Smooth muscle cell of the brain vasculature (primary cell): ENCODE measurements around the gene PGBD5.
"Not testable (repeated sequence)": the region's sequence is repeated elsewhere in the genome, so short reads cannot be mapped to it uniquely, and the experiment has no call there.

Experiments used
- DNase-seq: peaks from one replicate; pipeline ENCODE4 v3.0.0-alpha.2; 2012; ENCODE audit warnings: low read depth, low spot score

Gene PGBD5, protein sequence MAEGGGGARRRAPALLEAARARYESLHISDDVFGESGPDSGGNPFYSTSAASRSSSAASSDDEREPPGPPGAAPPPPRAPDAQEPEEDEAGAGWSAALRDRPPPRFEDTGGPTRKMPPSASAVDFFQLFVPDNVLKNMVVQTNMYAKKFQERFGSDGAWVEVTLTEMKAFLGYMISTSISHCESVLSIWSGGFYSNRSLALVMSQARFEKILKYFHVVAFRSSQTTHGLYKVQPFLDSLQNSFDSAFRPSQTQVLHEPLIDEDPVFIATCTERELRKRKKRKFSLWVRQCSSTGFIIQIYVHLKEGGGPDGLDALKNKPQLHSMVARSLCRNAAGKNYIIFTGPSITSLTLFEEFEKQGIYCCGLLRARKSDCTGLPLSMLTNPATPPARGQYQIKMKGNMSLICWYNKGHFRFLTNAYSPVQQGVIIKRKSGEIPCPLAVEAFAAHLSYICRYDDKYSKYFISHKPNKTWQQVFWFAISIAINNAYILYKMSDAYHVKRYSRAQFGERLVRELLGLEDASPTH

DNA sequence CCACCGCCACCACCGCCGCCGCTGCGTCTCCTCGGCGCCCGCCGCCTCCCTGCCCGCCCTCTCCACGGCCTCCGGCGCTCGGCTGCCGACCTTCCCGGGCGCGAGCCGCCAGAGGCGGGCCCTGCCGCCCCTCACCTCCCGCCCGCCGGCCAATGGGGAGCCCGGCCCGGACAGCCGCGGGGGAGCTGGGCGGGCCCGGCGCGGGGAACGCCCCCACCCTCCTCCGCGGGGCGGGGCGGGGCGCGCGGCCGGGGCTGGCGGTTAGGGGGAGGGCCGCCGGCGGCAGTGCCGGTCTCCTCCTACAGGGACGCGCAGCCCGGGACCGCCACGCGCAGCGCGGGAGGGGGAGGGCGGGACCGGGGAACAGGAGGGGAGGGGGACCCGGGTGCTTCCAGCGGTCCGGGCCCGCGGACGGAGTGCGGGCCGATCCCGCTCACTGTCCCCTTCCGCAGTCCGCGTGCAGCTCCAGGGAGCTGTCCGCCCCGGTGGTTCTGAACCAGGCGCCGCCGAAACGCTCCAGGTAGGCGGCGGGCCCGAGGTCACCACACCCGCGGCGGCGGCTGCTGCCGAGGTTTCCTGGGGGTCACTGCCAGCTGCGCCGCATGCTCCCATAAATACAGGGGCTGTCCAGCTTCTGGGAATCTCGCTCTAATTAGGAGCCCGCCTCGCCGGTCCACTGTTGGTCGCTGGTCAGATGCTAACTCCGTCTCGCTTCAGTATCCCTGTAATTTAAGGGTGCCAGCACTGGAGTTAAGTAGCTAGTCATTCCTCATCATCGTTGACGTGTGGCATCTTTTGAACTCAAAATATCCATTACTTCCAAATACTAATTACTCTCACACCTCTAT is at the start of gene PGBD5:
Gene PGBD5, minus strand, starts transcription at position 87 of the 848 bp plus-strand sequence. CDS start 404 bp downstream, outside the sequence.
- DNase-seq: no peak

DNA sequence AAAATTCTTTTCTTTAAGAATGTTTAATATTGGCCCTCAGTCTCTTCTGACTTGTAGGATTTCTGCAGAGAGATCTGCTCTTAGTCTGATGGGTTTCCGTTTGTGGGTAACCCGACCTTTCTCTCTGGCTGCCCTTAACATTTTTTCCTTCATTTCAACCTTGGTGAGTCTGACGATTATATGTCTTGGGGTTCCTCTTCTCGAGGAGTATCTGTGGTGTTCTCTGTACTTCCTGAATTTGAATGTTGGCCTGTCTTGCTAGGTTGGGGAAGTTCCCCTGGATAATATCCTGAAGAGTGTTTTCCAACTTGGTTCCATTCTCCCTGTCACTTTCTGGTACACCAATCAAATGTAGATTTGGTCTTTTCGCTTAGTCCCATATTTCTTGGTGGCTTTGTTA is 48.8 kb upstream of the PGBD5 start:
- not testable (repeated sequence) for DNase-seq

DNA sequence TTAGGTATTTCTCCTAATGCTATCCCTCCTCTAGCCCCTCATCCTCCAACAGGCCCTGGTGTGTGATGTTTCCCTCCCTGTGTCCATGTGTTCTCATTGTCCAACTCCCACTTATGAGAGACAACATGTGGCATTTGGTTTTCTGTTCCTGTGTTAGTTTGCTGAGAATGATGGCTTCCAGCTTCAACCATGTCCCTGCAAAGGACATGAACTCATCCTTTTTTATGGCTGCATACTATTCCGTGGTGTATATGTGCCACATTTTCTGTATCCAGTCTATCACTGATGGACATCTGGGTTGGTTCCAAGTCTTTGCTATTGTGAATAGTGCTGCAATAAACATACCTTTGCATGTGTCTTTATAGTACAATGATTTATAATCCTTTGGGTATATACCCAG is 44.6 kb upstream of the PGBD5 start:
- not testable (repeated sequence) for DNase-seq

DNA sequence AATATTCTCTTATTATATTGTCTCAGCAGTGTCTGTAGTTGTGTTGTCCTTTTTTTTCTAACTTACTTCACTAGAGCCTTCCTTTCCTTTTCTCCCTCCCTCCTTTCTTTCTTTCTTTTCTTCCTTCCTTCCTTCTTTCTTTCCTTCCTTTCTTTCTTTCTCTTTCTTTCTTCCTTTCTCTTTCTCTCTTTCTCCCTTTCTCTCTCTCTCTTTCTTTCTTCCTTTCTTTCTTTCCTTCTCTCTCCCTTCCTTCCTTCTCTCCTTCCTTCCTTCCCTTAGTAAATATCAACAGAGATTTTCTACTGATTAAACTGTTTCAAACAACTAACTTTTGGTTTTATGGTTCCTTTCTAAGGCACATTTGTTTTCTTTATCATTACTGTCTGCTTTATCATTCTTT is 43.1 kb upstream of the PGBD5 start:
- DNase-seq: no peak

DNA sequence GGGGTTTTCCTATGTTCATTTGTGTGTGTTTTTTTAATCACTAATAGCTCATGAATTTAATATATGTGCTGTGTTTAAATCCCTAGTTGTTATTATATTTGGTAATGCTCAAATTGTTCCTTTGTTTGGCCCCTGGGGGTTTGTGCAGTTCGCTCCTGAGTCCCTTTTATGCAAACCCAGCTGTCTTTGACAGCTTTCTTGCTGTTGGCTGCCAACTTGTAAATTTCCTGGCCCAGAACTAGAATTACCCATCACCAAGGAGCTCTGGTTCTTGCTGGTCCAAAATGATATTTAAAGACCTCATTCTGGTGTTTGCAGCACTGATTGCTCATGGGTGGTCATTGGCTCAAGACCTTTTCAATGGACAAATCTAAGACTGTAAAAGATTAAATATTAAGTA is 39.6 kb upstream of the PGBD5 start:
- DNase-seq: no peak

DNA sequence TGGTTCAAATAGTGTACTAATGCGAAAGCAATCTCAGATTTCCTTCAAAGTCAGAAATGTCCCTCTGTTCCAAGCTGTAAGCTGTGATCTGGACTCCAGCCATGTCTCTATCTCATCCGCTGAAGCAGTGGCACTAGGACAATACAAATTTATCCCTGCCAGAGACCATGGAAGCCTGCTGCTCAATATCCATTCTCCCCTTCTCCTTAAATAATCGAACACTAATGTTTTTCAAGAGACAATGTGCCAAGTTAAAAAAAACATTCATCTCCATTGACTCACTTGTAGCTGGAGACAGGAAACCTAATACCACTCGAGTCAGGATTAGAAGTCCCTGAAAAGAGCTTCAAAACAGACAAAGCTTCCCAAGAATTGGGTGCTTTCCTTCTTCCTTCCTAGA is 38.5 kb upstream of the PGBD5 start:
- DNase-seq: no peak

DNA sequence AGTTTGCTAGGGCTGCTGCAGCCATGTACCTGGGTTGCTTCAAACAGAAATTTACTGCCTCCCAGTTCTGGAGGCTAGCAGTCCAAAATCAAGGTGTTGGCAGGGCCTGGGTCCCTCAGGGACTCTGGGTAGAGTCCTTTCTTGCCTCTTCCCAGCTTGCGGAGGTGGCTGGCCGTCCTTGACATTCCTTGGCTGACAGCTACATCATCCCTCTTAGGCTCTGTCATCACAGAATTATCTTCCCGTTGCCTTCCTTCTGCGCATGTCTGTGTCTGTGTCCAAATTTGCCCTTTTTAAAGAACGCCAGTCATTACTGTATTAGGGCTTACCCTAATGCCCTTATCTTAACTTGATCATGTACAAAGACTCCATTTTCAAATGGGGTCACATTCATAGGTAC is 37.6 kb upstream of the PGBD5 start:
- DNase-seq: no peak

DNA sequence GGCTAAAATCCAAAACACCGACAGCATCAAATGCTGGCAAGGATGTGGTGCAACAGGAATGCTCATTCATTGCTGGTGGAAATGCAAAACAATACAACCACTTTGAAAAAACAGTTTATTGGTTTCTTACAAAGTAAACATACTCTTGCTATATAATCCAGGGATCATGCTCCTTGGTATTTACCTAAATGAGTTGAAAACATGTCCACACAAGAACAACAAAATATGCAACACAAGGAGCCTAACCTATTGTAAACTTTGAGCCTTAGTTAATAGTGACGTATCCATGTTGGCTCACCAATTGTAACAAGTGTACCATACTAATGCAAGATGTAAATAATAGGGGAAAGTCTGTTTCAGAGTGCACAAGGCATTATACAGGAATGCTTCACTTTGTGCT is 37.2 kb upstream of the PGBD5 start:
- DNase-seq: no peak

DNA sequence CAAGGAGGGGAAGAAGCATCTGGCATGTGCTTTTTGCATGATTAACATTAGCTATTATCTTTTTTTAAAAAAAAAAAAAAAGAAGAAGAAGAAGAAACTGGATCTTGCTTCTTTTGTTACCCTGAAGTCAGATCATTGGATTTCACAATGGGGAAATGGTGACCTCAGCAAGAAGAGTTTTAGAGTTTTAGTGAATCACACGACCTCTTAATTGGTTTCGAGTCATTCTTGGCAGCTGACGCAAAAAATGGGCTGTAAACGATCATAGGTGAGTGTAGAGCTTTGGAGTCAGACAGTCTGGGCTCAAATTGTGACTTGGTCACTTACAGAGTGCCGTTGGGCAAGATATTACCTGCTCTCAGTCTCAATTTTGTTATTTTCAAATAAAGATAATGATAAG is 33.3 kb upstream of the PGBD5 start:
- DNase-seq: no peak

DNA sequence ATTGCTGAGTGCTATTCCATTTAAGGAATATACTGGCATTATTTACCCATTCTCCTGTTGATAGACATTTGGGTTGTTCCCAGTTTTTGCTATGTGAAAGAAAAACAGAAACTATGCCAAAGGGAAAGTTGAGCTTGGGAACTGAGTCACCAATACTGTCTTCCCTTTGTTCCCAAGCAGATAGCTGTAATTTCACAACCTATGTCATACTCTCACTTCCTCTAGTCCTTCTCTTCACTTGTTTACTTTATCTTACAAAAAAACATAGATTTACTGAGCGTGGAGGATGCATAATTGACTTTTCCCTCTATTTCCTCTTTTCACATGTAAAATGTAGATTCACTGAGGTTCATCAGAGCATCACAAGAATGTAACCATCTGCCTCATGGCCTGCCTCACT is 32.4 kb upstream of the PGBD5 start:
- no peak for DNase-seq

DNA sequence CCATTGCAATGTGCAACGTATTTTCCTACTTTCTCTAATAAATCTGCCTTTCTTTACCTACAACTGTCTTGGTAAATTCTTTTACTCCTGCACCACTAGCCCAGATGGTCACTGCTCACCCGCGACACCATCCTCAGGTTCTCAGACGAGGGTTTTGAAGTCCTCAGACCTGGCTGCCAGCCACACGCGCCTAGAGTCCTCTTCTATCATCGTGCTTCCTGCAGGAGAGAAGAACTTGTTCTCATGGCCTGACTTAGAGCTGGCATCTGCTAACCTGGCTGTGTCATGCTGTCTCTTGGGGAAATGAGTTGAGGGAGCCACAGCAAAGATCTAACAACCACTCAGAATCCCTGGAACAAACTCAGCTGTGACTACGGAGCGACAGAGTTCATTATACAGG is 30.3 kb upstream of the PGBD5 start:
- no peak for DNase-seq

DNA sequence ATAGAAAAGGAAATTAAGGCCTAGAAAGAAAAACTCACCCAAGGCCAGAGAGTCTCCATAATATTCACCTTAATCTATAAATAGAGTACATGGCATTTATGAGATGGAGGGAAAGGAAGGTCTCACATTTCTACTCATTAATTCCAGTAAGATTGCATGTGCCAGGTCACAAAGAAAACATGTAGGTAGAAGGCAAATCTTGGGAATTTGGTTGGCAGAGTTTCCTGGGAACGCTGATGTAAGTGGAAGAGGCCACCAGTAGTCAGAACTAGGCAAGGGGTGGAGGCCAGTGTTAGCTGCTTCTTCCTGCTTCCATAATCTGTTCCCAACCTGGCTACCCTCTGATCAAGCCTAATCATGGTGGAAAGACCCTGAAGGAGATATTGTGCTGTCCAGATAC is 29.2 kb upstream of the PGBD5 start:
- no peak for DNase-seq

DNA sequence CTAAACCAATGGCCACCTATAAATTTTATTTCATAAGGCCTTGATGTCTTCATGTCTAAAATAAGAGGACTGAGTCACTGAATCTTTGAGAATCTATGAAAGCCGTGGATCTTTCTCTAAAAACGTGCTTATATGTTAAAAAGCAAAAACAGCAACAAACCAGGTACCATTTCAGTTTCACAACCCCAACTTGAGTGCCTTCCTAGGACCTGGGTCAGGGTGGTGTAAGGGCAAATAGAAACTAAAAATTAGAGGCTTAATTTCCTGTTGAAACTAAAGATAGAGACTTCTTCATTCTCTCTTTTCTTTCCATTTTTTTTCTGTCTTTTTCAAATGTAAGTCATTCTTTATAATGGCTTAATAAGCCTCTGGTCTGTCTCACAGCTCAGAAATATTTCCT is 27.2 kb upstream of the PGBD5 start:
- DNase-seq: no peak

DNA sequence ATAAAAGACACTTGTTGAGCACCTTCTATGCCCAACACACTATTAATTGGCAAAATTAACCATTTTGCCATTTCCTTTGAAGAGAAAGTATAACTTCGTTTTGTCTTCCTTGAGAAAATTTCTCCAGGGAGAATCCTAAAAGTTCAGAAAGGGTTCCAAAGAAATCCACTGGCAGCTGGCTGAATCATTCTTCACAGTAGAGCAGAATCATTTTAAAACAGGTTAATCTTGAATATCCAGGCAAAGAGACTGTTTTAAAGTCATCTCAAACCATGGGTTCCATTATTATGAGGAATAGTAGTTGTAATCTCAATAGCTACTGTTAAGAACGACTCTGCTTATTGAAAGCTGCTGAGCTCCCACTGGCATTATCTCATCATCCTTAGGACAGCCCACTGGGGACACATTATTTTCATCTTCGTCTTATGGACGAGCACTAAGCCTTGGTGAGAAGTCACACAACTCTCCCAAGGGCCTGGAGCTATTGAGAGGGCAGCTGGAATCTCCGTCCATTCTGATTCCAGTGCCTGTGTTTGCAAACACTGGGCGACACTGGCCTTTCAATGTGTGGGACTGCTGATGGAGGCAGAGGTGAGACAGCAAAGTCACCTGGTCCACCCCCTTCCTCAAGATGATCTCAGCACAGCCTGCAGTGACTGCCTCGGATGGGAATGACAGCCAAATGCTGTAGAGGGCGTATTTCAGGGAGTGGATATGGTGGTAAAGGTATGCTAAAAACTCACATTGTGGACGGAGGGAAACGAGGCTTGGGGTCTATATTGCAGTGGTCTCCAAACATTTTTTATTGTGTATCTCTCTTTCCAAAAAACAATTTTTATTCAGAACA is 15.3 kb upstream of the PGBD5 start:
- DNase-seq: no peak

DNA sequence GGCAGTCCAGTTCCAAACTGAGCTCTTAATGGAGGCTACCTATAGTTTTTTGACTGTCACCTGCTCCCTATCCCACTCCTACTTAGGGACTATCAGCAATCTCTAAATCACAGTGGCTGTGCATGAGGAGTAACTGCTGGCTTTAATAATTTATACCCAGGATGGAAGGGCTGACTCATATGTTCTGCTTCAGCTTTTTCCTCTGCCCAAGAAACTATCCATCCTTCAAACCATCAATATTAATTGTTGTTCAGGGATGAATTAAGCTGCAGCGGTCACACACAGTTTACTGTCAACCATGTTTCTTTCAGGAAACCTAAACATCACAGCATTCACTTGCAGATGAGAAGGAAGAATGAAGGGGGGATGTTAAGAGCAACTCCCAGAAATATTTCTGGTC is 9.0 kb upstream of the PGBD5 start:
- no peak for DNase-seq

DNA sequence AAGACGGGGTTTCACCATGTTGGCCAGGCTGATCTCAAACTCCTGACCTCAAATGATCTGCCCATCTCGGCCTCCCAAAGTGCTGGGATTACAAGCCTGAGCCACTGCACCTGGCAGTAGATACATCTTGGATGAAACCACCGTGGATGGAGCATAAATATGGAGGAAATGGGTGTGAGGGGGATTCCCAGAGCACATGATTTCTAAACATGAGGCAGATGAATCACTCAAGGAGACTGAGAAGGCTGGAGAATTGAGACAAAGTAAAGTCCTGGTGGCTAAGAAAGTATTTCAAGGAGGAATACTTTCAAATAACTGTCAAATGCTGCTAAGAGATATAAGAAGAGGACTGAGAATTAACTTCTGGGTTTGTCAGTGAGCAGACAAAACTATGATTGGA is 5.4 kb upstream of the PGBD5 start:
- DNase-seq: no peak

DNA sequence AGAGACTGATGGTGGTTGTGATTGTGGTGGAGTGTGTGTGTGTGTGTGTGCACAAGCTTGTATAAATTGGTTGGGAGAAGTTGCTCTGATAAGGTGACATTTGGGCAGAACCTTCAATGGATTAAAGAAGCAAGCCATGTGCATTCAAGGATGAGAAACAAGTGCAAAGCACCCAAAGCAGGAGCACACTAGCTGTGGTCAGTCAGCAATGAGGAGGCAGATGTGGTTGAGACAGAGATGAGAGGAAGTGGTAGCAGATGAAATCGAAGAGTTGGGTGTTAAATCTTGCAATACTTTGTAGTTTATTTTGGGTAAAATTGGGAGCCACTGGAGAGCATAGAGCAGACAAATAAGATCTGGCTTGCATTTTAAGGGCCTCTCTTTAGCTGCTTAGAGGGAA is 4.4 kb upstream of the PGBD5 start:
- DNase-seq: no peak

DNA sequence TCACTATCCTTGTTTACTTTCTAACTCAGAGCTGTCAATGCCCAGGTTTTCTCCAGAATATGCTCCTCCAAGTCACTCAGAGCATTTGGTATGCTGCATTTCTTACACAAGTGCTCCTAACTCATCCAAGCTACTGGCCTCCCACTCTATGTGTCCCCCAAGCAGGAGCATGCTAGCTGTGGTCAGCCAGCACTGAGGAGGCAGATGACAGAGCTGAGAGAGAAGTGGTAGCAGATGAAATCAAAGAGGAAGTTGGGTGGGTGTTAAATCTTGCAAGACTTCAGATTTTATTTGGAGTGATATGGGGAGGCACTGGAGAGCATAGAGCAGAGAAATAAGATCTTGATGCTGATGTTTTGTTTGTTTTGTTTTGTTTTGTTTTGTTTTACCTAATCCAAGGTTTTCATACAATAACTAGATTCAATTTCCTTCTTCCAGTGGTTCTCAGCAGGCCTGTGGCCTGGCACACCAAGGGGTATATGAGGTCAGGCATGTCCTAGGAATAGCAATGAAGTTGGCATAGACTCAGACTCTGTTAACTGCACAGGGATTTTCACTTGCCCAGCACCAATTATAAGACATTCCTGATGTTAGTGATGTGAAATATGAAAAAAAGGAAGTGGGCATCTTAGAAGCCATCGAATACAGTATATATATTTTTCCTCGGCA is 3.1 kb upstream of the PGBD5 start:
- no peak for DNase-seq

DNA sequence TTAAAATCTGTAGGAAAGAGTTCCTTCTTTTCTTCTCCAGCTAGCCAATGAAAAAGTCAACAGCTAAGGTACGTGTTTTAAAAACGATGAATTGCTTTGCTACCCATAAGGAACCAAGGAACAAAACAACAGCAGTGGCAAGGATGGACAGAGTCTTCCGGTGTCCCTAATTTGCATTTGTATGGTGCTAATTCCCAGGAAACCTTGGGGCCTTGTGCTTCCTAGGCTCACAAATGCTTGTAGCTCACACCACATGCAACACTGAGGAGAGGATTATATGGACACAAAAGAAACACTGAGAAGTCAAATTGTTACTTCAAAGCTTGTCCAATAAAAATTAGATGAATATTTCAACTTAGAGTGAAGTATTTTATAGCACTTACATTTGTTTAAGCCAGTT is 1.8 kb upstream of the PGBD5 start:
- no peak for DNase-seq

DNA sequence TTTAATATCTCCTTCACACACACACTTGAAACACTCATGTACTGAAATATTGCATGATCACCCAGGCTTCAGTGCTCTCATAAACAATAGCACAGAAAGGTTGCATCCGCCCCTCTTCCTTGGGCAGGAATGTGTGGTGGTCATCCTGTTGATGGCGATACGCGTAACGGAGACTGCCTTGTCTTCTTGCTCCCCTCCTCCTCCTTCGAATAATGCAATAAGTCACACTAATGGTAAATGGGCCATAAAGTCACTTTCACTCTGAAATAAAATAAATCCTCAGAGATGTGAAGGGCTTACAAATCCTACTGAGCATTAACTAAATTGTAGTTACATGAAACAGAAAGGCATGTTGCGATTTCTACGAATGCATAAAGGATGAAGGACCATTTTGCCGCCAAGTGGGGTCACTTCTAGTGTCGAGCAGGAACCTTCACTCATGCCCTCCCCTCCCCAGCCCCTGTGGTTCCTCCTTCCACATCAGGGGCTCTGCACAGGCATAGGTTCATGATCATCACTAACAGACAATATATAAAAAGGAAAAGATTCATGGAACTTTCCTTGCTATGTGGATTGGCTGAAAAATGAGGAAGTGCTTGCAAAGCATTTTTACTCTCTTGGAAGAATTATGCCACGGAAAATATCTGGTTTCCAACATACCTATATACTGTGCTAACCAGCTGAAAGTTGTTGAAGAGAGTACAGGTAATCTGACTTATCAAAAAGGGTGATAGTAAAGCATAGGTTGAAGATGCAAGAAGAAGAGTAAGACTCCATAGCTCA is 1.2 kb upstream of the PGBD5 start:
- no peak for DNase-seq
